Right forelimb (tissue), 1 donor: Measurements from ENCODE around the gene NCOA3.
"Not testable (repeated sequence)": the region's sequence is repeated elsewhere in the genome, so short reads cannot be mapped to it uniquely, and the experiment has no call there.

Source experiments
- DNase-seq: peaks from one replicate; pipeline ENCODE4 v3.0.0-alpha.2; 2018

NCOA3 gene

DNA sequence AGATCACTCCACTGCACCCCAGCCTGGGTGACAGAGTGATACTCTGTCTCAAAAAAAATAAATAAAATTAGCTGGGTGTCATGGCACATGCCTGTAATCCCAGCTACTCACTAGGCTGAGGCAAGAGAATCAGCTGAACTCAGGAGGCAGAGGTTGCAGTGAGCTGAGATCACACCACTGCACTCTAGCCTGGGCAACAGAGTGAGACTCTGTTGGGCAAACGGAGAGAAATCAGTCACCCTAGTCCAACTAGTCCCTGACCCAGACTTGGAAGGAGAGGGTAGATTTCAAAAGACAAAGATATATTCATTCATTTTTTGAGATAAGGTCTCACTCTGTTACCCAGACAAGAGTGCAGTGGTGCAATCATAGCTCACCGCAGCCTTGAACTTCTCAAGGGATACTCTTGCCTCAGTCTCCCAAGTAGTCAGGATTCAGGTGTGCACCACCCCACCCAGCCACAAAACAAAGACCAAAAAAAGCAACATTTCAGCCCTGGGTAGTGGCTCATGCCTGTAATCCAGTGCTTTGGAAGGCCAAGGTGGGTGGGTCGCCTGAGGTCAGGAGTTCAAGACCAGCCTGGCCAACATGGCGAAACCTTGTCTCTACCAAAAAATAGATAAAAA is 26.2 kb upstream of the NCOA3 start:
- DNase-seq = no peak

DNA sequence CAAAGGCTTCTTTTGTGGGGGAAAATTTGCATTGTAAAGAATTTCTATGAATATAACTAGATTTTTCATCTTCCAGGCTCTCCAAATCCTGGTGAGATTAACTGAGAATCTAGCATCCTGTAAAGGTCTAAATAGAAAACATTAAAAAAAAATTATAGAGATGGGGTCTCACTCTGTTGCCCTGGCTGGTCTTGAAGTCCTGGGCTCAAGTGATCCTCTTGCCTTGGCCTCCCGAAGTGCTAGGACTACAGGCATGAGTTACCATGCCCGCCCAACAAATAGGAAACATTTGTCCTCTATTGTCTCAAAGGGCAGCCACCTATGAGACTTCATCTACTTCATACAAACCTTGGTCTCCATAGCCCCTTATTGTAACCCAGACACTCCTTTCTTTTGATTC is 25.2 kb upstream of the NCOA3 start:
- DNase-seq = no peak

- no peak for DNase-seq
Measured at GRCh38 chr20:47479093-47479492, 22.6 kb upstream of the NCOA3 start.

GRCh38 chr20:47479506-47479905 is 22.2 kb upstream of the NCOA3 start:
- no peak for DNase-seq

GRCh38 chr20:47480239-47480638 is 21.4 kb upstream of the NCOA3 start:
- no peak for DNase-seq

DNA sequence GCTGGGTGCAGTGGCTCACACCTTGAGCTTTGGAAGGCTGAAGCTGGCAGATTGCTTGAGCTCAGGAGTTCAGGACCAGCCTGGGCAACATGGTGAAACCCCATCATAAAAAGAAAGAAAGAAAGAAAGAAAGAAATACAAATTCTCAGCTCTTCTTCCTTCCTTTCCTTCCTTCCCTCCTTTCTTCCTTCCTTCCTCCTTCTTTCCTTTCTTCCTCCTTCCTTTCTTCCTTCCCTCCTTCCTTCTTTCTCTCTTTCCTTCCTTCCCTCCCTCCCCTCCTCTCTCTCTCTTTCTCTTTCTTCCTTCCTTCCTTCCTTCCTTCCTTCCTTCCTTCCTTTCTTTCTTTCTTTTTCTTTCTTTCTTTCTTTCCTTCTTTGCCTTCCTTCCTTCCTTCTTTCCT is 21.0 kb upstream of the NCOA3 start:
- no peak for DNase-seq

DNA sequence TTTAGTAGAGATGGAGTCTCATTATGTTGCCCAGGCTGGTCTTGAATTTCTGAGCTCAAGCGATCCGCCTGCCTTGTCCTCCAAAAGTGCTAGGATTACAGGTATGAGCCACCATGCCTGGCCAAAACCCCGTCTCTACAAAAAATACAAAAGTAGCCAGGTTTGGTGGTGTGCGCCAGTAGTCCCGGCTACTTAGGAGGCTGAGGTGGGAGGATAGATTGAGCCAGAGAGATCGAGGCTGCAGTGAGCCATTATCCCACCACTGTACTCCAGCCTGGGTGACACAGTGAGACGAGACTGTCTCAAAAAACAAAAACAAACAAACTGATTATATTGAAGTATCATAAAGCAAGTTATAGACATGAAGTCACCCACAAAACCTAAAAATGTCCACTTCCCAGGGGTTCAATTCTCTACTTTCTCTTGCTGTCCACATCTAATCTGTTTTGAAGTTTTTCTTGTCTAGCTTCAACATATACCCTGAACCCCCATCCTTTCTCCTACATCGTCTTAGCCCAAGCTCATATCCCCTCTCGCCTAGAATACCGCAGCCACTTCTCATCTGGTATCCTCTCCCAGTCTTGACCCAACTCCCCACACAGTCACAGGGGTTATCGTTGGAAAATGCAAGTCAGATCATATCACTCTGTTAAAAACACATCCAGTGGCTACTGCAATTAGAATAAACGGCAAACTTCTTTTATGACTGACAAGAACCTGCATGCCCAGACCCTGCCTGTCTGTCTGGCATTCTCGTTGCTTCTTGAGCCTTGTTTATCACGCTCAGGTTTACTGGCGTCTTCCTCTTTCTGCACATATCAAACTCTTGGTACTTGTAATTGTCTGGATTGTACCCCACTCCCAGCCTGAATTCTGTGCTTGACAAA is 20.1 kb upstream of the NCOA3 start:
- no peak for DNase-seq

DNA sequence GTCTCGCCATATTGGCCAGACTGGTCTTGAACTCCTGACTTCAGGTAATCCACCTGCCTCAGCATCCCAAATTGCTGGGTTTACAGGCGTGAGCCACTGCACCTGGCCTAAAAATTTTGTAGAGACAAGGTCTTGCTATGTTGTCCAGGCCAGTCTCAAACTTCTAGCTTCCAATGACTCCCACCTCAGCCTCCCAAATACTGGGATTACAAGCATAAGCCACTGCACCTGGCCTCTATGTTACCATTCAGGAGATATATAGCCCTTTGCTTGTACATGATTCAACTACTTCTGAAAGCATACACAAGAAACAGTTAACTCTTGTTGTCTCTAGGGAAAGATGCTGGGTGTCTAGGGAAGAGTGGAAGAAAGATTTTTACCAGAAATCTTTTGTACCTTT is 19.0 kb upstream of the NCOA3 start:
- DNase-seq = no peak

GRCh38 chr20:47484303-47484702 is 17.4 kb upstream of the NCOA3 start:
- DNase-seq = no peak

DNA sequence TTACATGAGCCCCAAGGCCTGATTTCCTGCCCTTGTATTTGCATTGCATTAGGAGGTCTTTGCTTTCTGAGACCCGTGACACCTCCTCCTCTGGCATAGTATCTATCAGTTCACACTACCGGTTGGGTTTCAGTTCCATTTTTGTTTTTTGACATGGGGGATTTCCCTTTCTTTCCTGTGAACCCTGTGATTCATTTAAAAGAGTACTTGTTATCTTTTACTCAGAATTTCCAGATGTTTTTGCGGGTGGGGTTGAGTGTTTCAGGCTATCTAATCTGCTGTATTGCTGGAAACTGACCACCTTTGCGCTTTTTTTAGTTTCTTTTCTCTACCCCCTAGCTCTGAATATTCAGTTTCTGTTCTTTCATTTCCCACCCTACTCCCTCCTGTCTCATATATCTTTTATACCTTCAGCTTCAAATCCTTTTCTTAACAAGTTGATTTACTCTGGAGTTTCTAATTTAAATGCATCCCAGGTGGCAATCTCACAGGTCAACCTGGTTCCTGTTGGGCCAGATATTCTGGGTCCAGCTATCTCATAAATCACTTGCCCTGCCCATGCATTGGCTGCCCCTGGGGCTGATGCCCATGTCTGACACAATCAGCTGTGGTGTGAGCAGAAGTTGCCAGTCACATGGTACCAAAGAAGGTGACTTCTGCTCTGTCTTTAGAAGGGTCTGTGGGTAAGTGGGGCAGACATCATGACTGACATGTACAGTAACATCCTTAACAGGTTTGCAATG is 14.3 kb upstream of the NCOA3 start:
- DNase-seq = no peak

- no peak for DNase-seq
Measured at GRCh38 chr20:47489448-47489872, 12.2 kb upstream of the NCOA3 start.

DNA sequence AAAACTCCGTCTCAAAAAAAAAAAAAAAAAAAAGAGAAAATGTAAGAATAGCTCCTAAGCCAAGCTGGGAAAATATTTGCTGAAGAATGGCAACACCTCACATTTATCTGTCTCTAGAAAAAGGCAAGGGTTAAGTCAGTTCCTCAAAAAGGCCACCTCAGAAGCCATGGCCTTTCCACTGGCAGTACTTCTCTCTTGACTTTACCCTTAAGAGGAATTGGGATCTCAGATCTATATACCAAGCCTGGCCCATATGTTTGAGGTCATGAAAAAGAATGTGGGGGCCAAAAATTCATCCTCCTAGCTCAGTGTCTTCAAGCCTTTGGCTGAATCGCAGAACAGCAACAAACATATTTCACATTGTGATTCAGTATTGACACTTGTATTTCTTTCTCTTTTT is 10.9 kb upstream of the NCOA3 start:
- no peak for DNase-seq

GRCh38 chr20:47492284-47492683 is 9.4 kb upstream of the NCOA3 start:
- no peak for DNase-seq

DNA sequence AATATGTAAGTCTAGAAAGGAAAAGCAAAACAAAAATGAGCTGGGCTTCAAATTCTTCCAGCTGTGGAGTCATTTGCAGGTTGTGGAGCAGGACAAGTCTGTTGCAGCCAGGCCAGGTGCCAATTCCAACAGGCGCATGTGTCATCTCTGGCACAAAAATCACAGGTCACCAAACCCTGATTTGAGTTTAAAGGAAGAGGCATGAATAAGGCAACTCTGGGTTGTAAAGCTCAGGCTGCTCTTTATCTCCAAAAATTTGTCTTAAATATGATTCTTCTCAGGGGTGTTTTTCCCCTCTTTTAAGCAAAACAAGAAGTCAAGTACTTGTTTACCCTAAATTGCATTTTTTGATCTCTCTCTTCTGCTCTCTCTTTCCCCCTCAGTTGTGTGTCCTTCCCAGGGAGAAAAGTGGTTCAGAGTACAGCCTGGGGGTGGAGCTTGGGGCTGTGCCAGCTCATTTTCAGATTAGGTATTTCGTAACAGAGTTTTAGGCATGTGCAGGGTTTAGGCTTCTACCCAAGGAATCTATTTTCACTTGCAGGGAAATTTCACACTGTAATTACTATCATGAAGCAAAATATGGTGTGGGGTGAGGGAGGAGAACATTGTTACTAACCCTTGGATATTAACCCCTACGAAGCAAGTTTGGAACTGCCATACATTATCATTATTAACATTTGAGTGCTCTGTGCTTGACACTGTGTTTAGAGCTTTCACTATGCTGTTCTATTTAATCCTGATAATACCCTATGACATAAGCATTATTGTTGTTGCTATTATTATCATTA is 8.3 kb upstream of the NCOA3 start:
- peak; percentile 65 for DNase-seq

DNA sequence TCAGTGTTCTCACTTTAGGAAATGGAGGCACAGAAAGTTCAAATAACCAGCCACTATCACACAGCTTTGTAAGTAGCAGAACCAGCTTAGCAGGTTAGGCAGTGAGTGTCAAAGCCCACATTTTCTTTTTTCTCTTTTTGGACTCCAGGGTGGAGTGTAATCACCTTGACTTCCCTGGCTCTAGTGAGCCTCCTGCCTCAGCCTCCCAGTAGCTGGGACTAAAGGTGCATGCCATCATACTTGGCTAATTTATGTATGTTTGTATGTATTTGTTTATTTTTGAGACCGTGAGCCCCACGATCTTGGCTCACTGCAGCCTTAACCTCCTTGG is 7.8 kb upstream of the NCOA3 start:
- DNase-seq = no peak

GRCh38 chr20:47494606-47495005 is 7.1 kb upstream of the NCOA3 start:
- DNase-seq = not testable (repeated sequence)

DNA sequence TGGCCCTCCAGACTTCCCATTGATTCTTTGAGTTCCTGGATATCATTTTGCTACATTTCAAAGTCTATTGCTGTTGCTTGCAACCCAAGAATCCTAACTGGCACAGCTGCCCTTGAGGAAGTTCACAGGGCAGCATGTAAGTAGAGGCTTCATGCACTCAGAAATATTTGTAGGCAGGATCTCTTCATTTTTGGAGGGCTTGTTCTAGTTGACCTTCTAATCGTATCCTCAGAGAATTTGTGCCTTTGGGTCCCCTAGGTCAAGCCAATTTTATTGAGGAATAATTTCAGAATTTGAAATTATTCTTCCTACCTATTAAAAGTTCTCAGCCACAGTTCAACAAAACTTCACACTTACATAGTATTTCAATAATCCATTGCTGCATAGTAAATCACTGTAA is 5.6 kb upstream of the NCOA3 start:
- no peak for DNase-seq

DNA sequence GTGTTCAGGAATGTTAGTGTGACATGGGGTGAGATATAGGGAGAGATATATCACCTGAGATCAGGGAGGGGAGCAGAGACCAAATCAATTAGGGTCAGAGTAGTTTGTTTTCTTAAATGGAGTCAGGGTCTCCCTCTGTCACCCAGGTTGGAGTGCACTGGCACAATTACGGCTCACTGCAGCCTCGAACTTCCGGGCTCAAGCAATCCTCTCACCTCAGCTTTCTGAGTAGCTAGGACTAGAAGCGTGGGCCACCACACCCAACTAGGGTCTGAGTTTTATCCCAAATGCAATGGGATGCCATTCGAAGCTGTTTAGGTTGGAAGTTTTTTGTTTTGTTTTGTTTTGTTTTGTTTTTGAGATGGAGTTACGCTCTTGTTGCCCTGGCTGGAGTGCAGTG is 3.1 kb upstream of the NCOA3 start:
- DNase-seq = no peak

DNA sequence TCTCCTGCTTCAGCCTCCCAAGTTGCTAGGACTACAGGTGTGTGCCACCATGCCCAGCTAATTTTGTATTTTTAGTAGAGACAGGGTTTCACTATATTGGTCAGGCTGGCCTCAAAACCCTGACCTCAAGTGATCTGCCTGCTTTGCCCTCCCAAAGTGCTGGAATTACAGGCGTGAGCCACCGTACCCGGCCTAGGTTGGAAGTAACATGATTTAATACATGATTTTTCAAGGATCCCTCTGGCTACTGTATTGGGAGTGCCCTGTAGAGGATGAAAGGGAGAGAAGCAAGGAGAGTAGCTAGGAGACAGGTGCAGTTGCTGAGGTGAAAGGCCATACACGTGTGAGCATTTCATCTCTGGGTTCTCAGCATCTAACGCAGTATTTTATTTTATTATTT is 2.6 kb upstream of the NCOA3 start:
- DNase-seq = no peak

- DNase-seq = not testable (repeated sequence)
Measured at GRCh38 chr20:47500082-47500481, 1.6 kb upstream of the NCOA3 start.

DNA sequence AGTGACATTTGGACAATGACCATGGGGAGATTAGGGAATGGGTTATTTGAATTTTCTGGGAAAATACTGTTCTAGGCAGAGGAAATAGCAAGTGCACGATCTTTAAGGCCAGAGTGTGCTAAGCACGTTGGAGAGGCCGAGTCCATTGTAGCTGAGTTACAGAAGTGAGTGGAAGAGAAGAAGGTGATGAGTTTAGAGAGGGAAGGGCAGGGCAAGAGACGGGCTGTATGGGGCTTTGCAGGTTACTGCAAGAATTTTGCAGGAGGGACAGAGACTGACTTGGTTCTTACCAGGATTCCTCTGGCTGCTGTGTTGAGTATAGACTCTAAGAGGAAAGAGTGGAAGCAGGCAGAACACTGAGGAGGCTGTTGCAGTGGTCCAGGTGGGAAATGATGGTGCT is 1.1 kb upstream of the NCOA3 start:
- no peak for DNase-seq

GRCh38 chr20:47501116-47501481 is 588 bp upstream of the NCOA3 start:
- DNase-seq = no peak
